ENCODE results near the gene SINHCAF.
"Not testable (repeated sequence)": the region's sequence is repeated elsewhere in the genome, so short reads cannot be mapped to it uniquely, and the experiment has no call there.

The SINHCAF gene

DNA sequence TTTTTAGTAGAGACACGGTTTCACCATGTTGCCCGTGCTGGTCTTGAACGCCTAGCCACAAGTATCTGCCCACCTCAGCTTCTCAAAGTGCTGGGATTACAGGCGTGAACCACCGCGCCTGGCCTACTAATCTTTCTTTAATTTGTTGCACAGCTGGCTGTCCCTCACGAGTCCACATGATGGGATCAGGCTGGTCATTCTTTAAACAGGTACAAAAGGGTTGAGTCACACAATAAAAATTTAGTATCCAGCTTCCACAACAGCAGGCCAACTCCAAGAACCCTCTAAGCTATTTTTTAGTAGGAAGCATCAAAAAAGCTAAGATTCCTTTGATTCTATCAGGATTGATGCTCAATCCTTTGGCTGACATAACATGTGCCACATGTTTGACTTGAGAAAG, 17.8 kb downstream of the SINHCAF start:
- DNase-seq (ENCODE audit: low read depth): no peak

DNA sequence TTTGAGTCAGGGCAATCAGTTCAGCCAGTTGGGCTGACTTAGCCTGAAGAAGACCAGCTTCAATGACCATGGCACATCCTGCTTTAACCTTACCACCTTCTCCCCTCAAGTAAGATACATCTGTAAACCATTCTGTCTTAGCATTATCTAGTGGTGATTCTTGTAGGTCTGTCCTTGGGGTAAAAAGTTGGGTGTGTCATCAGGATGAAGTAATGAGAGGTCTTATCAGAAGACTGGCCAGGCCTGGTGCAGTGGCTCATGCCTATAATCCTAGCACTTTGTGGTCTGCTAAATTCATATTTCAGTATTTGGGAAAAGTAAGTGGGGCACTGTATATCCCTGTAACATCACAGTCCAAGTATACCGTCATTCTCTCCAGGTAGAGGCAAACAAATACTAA, 19.1 kb downstream of the SINHCAF start:
- peak; percentile 82 for DNase-seq (ENCODE audit: low read depth)

DNA sequence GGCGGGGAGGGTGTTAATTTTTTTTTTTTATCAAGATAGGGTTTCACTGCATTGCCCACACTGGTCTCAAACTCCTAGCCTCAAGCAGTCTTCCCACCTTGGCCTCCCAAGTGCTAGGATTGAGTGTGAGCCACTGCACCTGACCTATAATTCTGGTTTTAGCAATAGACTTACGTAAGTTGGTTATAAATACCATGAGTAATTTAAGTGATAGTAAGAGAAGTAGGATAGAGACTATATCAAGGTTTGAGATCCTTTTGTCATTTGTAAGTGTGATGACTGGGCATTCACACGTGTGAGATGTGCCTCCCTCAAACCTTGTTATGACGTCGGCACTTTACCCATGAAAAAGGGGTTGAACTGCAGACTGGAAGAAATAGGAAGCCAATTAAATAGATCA, 22.5 kb downstream of the SINHCAF start:
- no peak for DNase-seq (ENCODE audit: low read depth)

- DNase-seq (ENCODE audit: low read depth): no peak
These were observed 24.6 kb downstream of the SINHCAF start for GRCh38 chr12:31301311-31301710.

GRCh38 chr12:31300783-31301182, 25.2 kb downstream of the SINHCAF start:
- peak; percentile 64 for DNase-seq (ENCODE audit: low read depth)

- DNase-seq (ENCODE audit: low read depth): no peak
These were observed 25.6 kb downstream of the SINHCAF start for GRCh38 chr12:31300341-31300740.

DNA sequence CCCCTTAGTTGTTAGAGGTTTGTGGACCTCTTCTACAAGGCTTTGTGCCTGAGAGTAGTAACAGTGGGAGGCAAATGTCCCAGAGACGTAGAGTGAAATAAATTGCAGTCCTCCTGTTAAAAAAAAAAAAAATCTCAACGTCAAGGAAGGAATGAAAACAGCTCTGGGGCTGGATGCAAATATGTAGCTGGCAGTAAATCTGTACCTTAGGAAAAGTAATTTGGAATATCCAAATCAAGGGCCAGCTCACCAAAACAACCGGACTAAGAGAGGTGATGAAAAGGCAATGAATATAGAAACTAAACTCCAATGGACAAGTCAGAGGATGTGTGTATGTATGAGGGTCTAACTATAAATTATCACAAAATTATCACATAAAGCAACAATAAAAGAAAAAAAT, 27.0 kb downstream of the SINHCAF start:
- no peak for DNase-seq (ENCODE audit: low read depth)

- no peak for DNase-seq (ENCODE audit: low read depth)
These were observed 27.4 kb downstream of the SINHCAF start for GRCh38 chr12:31298515-31298910.

DNA sequence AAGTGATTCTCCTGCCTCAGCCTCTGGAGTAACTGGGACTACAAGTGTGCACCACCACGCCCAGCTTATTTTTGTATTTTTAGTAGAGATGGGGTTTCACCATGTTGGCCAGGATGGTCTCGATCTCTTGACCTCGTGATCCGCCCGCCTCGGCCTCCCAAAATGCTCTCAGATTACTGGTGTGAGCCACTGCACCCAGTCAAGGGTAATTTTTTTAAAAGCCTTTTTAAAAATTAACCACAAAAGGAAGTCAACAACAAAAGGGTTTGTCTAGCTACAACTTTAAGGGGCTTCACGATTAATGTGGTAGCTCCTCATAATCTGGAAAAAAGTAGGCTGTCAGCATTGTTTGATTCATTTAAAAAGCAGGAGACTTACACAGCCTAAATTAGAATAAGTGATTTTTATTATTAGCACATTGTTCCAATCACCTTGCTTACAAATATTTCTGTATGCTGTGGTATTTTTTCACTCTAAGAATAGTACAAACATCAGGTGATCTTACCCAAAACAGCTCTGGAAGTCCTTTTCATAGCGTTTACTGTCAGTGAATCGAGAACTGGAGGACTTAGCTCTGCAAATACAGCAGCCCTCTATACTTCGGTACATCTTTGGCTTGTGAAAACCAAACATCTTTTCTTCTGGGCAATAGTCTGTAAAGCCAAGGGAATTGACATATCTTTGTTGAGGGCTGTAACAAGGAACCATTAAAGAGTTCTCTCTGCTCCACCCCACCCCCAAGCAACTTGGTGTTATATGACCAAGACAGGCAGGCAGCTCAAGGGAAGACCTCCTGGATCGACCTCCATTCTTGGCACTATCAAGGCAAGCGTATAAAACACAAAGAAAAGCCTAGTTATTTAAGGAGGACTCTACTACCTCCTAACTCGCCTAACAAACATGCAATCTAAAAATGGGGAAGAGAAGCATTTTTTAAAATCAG, 28.1 kb downstream of the SINHCAF start:
- no peak for DNase-seq (ENCODE audit: low read depth)

DNA sequence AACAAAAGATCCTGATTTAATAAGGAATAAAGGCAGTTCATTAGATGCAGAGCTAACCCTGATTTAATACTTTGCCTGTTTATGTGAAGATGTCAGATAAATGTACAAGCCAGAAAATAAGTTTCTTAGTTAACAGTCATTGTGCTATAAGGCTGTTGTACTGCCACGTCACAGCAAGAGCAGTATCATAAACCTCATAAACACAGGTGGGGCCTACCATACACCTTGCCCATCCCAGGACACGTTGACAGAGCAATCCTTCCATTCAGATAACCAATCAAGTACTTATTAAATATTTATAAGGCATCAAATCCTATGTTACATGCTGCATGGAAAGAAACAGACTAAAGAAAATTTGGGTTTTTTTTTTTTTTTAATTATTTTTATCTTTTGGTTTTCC, 36.5 kb downstream of the SINHCAF start:
- DNase-seq (ENCODE audit: low read depth): no peak

- no peak for DNase-seq (ENCODE audit: low read depth)
These were observed 37.6 kb downstream of the SINHCAF start for GRCh38 chr12:31288381-31288780.

GRCh38 chr12:31280183-31280582, 45.8 kb downstream of the SINHCAF start:
- peak; percentile 75 for DNase-seq (ENCODE audit: low read depth)

- no peak for DNase-seq (ENCODE audit: low read depth)
These were observed 46.5 kb downstream of the SINHCAF start for GRCh38 chr12:31279390-31279924.

DNA sequence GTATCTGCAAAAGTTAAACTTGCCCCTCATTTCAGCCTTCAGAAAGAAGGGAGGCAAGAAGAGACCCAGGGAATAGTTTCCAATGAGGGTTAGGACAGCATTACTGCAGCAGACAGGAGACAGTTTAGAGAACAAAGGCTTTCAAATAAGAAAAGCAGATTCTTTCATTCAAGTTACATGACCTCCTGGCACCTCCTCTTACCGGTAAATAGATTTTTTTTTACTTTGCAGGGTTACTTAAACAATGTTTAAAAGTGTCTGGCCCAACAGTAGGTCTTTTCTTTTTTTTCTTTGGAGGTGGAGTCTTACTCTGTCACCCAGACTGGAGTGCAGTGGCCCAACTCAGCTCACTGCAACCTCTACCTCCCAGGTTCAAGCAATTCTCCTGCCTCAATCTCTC, 47.1 kb downstream of the SINHCAF start:
- DNase-seq (ENCODE audit: low read depth): no peak

GRCh38 chr12:31278424-31278823, 47.5 kb downstream of the SINHCAF start:
- no peak for DNase-seq (ENCODE audit: low read depth)

- DNase-seq (ENCODE audit: low read depth): no peak
These were observed 48.9 kb downstream of the SINHCAF start for GRCh38 chr12:31277081-31277480.

DNA sequence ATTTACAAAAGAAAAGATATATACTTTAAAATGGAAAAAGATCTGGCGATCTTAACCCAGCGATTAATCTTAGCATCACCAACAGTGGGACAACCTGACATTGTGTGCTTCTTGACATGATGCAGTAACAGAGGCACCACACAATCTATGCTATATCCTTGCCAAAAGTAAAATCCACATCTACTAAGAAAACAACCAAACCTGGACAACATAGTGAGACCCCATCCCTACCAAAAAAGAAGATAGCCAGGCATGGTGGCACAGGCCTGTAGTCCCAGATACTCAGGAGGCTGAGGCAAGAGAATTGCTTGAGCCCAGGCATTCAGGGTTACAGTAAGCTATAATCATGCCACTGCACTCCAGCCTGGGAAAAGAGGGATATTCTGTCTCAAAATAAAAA, 50.5 kb downstream of the SINHCAF start:
- DNase-seq (ENCODE audit: low read depth): no peak

GRCh38 chr12:31274520-31275300, 51.2 kb downstream of the SINHCAF start:
- DNase-seq (ENCODE audit: low read depth): peak; percentile 56

DNA sequence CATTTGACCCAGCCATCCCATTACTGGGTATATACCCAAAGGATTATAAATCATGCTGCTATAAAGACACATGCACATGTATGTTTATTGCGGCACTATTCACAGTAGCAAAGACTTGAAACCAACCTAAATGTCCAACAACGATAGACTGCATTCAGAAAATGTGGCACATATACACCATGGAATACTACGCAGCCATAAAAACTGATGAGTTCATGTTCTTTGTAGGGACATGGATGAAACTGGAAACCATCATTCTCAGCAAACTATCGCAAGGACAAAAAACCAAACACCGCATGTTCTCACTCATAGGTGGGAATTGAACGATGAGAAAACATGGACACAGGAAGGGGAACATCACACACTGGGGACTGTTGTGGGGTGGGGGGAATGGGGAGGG, 52.2 kb downstream of the SINHCAF start:
- DNase-seq (ENCODE audit: low read depth): not testable (repeated sequence)

GRCh38 chr12:31272607-31273225, 53.2 kb downstream of the SINHCAF start:
- DNase-seq (ENCODE audit: low read depth): no peak

GRCh38 chr12:31267966-31268365, 58.0 kb downstream of the SINHCAF start:
- peak; percentile 91 for DNase-seq (ENCODE audit: low read depth)

GRCh38 chr12:31265722-31266121, 60.2 kb downstream of the SINHCAF start:
- no peak for DNase-seq (ENCODE audit: low read depth)

Measured in amniotic epithelial cell (primary cell).